NB4 (cell line): Measurements from ENCODE around the gene MCRS1.

Source experiments
- DNase-seq: peaks from one replicate; pipeline ENCODE4 v3.0.0; 2010; ENCODE audit warnings: low read depth
- H3K4me3 ChIP-seq: one replicate; pipeline ENCODE4 v1.5.1; 2011; ENCODE audit warnings: mild to moderate bottlenecking, low read depth, low read length, moderate library complexity
- MYC ChIP-seq: IDR thresholded peaks from 2 replicates; pipeline ENCODE4 v1.6.1; 2011; ENCODE audit warnings: low read depth, low read length
- POLR2A ChIP-seq: IDR thresholded peaks from 2 replicates; pipeline ENCODE4 v1.6.1; 2011; ENCODE audit warnings: mild to moderate bottlenecking; ENCODE audit not compliant: insufficient read length; ENCODE audit errors: extremely low read depth
- TF ChIP-seq, protein P1 (sequence below): IDR thresholded peaks from one replicate; pipeline ENCODE4 v1.5.1; 2012; ENCODE audit warnings: low read depth, low read length
- TF ChIP-seq, protein P2 (sequence below): IDR thresholded peaks from 2 replicates; pipeline ENCODE4 v1.6.1; 2011; ENCODE audit warnings: low read depth, low read length

MCRS1 gene

DNA sequence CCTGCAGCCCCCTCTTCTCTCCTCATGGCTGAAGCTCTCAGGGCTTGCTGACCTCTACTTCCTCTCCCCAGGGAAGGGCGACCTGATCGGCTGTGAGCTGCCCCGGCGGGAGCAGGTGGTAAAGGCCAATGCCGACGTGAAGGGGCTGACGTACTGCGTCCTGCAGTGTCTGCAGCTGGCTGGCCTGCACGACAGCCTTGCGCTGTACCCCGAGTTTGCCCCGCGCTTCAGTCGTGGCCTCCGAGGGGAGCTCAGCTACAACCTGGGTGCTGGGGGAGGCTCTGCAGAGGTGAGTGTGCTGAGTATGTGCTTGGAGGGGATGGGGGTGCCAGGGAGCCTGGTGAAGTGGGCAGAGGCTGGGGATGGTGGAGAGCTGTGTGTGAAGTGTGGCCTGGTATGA lies 13.7 kb downstream of the MCRS1 start:
- DNase-seq, result no peak
- H3K4me3 ChIP-seq, result no peak overlapping the region
- TF ChIP-seq MYC (no peak), POLR2A (no peak)
- TF ChIP-seq, protein P1, sequence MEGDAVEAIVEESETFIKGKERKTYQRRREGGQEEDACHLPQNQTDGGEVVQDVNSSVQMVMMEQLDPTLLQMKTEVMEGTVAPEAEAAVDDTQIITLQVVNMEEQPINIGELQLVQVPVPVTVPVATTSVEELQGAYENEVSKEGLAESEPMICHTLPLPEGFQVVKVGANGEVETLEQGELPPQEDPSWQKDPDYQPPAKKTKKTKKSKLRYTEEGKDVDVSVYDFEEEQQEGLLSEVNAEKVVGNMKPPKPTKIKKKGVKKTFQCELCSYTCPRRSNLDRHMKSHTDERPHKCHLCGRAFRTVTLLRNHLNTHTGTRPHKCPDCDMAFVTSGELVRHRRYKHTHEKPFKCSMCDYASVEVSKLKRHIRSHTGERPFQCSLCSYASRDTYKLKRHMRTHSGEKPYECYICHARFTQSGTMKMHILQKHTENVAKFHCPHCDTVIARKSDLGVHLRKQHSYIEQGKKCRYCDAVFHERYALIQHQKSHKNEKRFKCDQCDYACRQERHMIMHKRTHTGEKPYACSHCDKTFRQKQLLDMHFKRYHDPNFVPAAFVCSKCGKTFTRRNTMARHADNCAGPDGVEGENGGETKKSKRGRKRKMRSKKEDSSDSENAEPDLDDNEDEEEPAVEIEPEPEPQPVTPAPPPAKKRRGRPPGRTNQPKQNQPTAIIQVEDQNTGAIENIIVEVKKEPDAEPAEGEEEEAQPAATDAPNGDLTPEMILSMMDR, result no peak
- TF ChIP-seq, protein P2, sequence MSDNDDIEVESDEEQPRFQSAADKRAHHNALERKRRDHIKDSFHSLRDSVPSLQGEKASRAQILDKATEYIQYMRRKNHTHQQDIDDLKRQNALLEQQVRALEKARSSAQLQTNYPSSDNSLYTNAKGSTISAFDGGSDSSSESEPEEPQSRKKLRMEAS, result no peak

DNA sequence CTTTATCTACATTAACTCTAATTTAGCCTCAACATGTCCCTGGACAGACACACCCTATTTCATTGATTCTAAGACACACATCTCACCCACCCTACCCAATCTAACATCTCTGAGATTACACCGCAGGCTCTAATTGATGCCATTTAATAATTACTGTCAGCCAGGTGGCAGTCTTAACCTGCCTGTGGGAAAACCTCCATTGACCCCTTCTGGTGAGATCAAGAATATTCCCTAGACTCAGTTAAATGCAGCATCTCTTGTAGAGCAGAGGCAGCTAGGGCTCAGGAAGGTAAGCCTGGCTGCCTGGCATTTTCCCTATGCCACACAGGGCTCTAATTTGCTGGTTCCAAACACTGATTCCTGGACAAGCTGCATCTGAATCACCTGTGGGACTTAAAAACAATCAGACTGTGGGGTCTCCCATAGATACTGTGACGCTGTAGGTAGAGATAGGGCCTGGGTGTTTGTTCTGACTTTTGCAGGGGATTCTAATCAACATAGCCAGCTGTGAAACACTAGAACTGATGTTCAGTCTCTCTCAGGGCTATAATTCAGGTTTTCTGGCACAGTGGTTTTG lies 14.3 kb downstream of the MCRS1 start:
- peak; percentile 50 for DNase-seq
- H3K4me3 ChIP-seq, result no peak overlapping the region
- TF ChIP-seq MYC, result no peak
- no peak for TF ChIP-seq POLR2A
- TF ChIP-seq, protein P1, result peak; percentile 52
- TF ChIP-seq, protein P2, result no peak

DNA sequence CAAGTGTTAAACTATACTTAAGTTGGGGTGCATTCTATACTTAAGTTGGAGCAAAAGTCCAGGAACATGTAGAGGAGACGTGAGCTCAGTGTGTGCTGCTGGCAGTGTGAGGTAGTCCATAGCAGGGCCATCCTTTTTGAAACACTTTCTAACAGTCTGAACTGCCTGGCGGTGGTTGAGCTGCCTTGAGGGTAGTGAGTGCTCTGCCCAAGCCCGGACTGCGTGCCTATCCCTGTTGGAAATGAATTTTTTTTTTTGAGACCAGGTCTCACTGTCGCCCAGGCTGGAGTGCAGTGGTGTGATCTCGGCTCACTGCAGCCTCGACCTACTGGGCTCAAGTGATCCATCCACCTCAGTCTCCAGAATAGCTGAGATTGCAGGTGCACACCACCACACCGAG lies 15.0 kb downstream of the MCRS1 start:
- DNase-seq, result no peak
- no peak overlapping the region for H3K4me3 ChIP-seq
- TF ChIP-seq, protein P2, result no peak
- TF ChIP-seq, protein P1, result no peak
- no peak for TF ChIP-seq MYC
- TF ChIP-seq POLR2A, result no peak

DNA sequence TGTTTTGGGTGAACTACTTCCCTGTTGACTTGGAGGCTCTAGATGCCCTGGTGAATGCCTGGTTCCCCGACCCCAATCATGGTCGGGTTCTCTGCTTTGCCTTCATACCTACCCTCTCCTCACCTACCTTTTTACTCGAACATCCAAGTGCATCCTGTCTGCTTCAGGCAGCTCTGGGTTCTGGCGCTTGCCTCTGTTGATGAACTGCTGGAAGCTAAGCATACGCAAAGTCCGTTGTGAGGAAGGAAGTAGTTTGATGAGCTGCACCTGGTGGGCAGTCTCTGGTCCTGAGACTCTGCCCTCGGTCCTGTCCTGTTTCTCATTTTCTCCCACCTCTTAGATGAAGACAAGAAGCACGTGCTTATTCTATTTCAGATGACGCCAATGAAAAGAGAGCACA lies 15.5 kb downstream of the MCRS1 start:
- no peak overlapping the region for H3K4me3 ChIP-seq
- no peak for DNase-seq
- TF ChIP-seq POLR2A (no peak), MYC (no peak)
- TF ChIP-seq, protein P2, result no peak
- TF ChIP-seq, protein P1, result no peak

DNA sequence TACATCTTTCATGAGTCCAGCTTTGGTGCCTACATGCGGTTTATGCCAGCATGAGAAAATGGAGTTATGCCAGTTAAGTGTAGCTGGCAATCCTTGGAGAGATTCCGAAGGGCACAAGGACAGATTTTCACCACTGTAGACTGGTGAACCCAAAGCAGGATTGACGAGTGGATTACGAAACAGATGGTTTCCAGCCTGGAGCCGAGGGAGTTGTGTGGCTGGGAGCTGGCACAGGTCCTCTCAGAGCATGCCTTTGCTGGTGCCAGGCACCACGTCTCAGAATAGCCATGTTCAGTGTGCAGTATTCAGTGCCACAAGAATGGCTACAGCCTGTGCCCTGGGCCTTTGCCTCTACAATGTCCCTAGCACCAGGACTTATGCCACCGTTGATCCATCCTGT lies 15.9 kb downstream of the MCRS1 start:
- H3K4me3 ChIP-seq, result no peak overlapping the region
- TF ChIP-seq, protein P2, result no peak
- TF ChIP-seq MYC, result no peak
- no peak for TF ChIP-seq POLR2A
- TF ChIP-seq, protein P1, result no peak
- DNase-seq, result no peak
